Smooth muscle cell (in vitro differentiated cells): Measurements from ENCODE around the gene GMDS. TPM values are rescaled to one million over a fixed set of nuclear protein-coding genes. Genes with fewer than 3 reads are reported as not detected.

Experiments used
- DNase-seq: peaks from one replicate; lab custom pipeline; 2025; ENCODE audit not compliant: unreplicated experiment; lab: John Stamatoyannopoulos, UW
- H2AFZ ChIP-seq: fragments of 200-600 bp; sonication (generic); 2 replicates; pipeline ENCODE4 v1.6.0; 2016; ENCODE audit warnings: antibody characterized with exemption, low read depth, mild to moderate bottlenecking
- H3F3A ChIP-seq: fragments of 200-600 bp; sonication (generic); 2 replicates; pipeline ENCODE4 v1.6.0; 2017; ENCODE audit warnings: antibody characterized with exemption, low read depth
- H3K27ac ChIP-seq: fragments of 200-600 bp; sonication (generic); 2 replicates; pipeline ENCODE4 v1.5.1; 2016; ENCODE audit warnings: low read depth, mild to moderate bottlenecking
- H3K27me3 ChIP-seq: fragments of 200-600 bp; sonication (generic); 2 replicates; pipeline ENCODE4 v1.6.1; 2016; ENCODE audit warnings: low read depth, mild to moderate bottlenecking
- H3K36me3 ChIP-seq: fragments of 200-600 bp; sonication (generic); 2 replicates; pipeline ENCODE4 v1.5.1; 2016; ENCODE audit warnings: low read depth
- H3K4me1 ChIP-seq: fragments of 200-600 bp; sonication (generic); 2 replicates; pipeline ENCODE4 v1.5.1; 2016; ENCODE audit warnings: low read depth
- H3K4me2 ChIP-seq: fragments of 200-600 bp; sonication (generic); 2 replicates; pipeline ENCODE4 v1.6.0; 2016; ENCODE audit warnings: mild to moderate bottlenecking
- H3K4me3 ChIP-seq: fragments of 200-600 bp; sonication (generic); 2 replicates; pipeline ENCODE4 v1.5.1; 2016; ENCODE audit warnings: mild to moderate bottlenecking
- H3K79me2 ChIP-seq: fragments of 200-600 bp; sonication (generic); 2 replicates; pipeline ENCODE4 v1.6.0; 2016; ENCODE audit warnings: low read depth, mild to moderate bottlenecking
- H3K9ac ChIP-seq: fragments of 200-600 bp; sonication (generic); 2 replicates; pipeline ENCODE4 v1.6.0; 2016; ENCODE audit warnings: low read depth
- H3K9me3 ChIP-seq: fragments of 200-600 bp; sonication (generic); replicated peaks from 2 replicates; pipeline ENCODE4 v1.5.1; 2016; ENCODE audit warnings: low read depth
- H4K20me1 ChIP-seq: fragments of 200-600 bp; sonication (generic); 2 replicates; pipeline ENCODE4 v1.6.0; 2016; ENCODE audit warnings: low read depth
- CTCF ChIP-seq: fragments of 200-600 bp; sonication (generic); IDR thresholded peaks from 2 replicates; pipeline ENCODE4 v1.5.1; 2017; ENCODE audit warnings: borderline replicate concordance, mild to moderate bottlenecking, antibody characterized with exemption; ENCODE audit not compliant: insufficient read depth, poor library complexity, severe bottlenecking
- WGBS: methylation state at CpG from one replicate; pipeline ENCODE4 v1.1.7; 2016; ENCODE audit warnings: low lambda C conversion rate; 5-methylcytosine and 5-hydroxymethylcytosine counted together
- polyA plus RNA-seq: library from polyadenylated mRNA; unstranded; fragments of >200 nt; fragmentation: Nextera tagmentation; extraction: Ambion mirVana; gene quantifications from 2 replicates; pipeline ENCODE4 v1.2.1, GENCODE V29; 2016
- total RNA-seq: library from RNA; depleted of rRNA; stranded (reverse); fragments of >200 nt; gene quantifications from 2 replicates; pipeline ENCODE4 v1.2.3, GENCODE V29; 2014

Gene GMDS
- total and polyA plus RNA-seq, 2 experiments from 2014 or later: 3.7 to 8.5 TPM

GRCh38 chr6:1679688-1680068, 565.7 kb downstream of the GMDS start:
- no peak for DNase-seq
- WGBS: 78% methylated on average over 2 of the region's 2 CpGs
- Histone ChIP-seq H3K4me2 (no peak overlapping the region), H3K4me1 (no peaks in the 10 kb centered on the region), H3K36me3 (no peaks in the 10 kb centered on the region), H3K4me3 (no peak overlapping the region), H4K20me1 (no peaks in the 10 kb centered on the region), H3K27ac (no peak overlapping the region), H3K9ac (no peak overlapping the region), H2AFZ (no peak overlapping the region), H3K9me3 (no peaks in the 10 kb centered on the region), H3K27me3 (no peaks in the 10 kb centered on the region), H3K79me2 (no peaks in the 10 kb centered on the region), H3F3A (no peaks in the 10 kb centered on the region)
- TF ChIP-seq CTCF: no peak

- Histone ChIP-seq H3K79me2 (no peaks in the 10 kb centered on the region), H3K4me1 (no peaks in the 10 kb centered on the region), H3K9me3 (no peaks in the 10 kb centered on the region), H3K36me3 (no peaks in the 10 kb centered on the region), H3K4me2 (no peak overlapping the region), H3F3A (no peaks in the 10 kb centered on the region), H3K9ac (no peak overlapping the region), H2AFZ (no peak overlapping the region), H3K27me3 (no peaks in the 10 kb centered on the region), H3K4me3 (no peak overlapping the region), H4K20me1 (no peaks in the 10 kb centered on the region), H3K27ac (no peak overlapping the region)
- WGBS: 87% methylated on average over 13 of the region's 13 CpGs
- DNase-seq: no peak
- TF ChIP-seq CTCF: no peak
Measured at GRCh38 chr6:1679031-1679687, 566.2 kb downstream of the GMDS start.

GRCh38 chr6:1678201-1678600, 567.2 kb downstream of the GMDS start:
- TF ChIP-seq CTCF: no peak
- DNase-seq: no peak

GRCh38 chr6:1672379-1672778, 573.0 kb downstream of the GMDS start:
- H3K27ac ChIP-seq: no peak overlapping the region
- H3F3A ChIP-seq: no peaks in the 10 kb centered on the region
- H3K79me2 ChIP-seq: no peaks in the 10 kb centered on the region
- H2AFZ ChIP-seq: no peak overlapping the region
- DNase-seq: no peak
- no peak for TF ChIP-seq CTCF
- H3K4me1 ChIP-seq: no peaks in the 10 kb centered on the region
- H3K4me2 ChIP-seq: no peak overlapping the region
- peaks cover 5% of the 10 kb centered on the region for H3K27me3 ChIP-seq
- peaks cover 4% of the 10 kb centered on the region for H3K9me3 ChIP-seq
- WGBS: 81% methylated on average over 2 of the region's 2 CpGs
- H4K20me1 ChIP-seq: no peaks in the 10 kb centered on the region
- no peak overlapping the region for H3K9ac ChIP-seq
- no peaks in the 10 kb centered on the region for H3K36me3 ChIP-seq
- H3K4me3 ChIP-seq: no peak overlapping the region

More at GRCh38 chr6:1678201-1678600, 567.2 kb downstream of the GMDS start:
- Histone ChIP-seq H3K4me1 (no peaks in the 10 kb centered on the region), H3K27ac (no peak overlapping the region), H3K36me3 (no peaks in the 10 kb centered on the region), H3K4me2 (no peak overlapping the region), H3K9ac (no peak overlapping the region), H3K4me3 (no peak overlapping the region), H2AFZ (no peak overlapping the region), H3F3A (no peaks in the 10 kb centered on the region), H4K20me1 (no peaks in the 10 kb centered on the region), H3K27me3 (no peaks in the 10 kb centered on the region), H3K9me3 (peaks cover 4% of the 10 kb centered on the region), H3K79me2 (no peaks in the 10 kb centered on the region)
- WGBS: 56% methylated on average over 3 of the region's 3 CpGs
